Astrocyte of the hippocampus (primary cell): ENCODE results near the gene CLIC3.
A peak's percentile ranks its signal among the peaks of the same experiment; 100 is the strongest.

Experiments
- DNase-seq: peaks from one replicate; pipeline ENCODE4 v3.0.0; 2011; ENCODE audit warnings: low read depth, low spot score

The CLIC3 gene

DNA sequence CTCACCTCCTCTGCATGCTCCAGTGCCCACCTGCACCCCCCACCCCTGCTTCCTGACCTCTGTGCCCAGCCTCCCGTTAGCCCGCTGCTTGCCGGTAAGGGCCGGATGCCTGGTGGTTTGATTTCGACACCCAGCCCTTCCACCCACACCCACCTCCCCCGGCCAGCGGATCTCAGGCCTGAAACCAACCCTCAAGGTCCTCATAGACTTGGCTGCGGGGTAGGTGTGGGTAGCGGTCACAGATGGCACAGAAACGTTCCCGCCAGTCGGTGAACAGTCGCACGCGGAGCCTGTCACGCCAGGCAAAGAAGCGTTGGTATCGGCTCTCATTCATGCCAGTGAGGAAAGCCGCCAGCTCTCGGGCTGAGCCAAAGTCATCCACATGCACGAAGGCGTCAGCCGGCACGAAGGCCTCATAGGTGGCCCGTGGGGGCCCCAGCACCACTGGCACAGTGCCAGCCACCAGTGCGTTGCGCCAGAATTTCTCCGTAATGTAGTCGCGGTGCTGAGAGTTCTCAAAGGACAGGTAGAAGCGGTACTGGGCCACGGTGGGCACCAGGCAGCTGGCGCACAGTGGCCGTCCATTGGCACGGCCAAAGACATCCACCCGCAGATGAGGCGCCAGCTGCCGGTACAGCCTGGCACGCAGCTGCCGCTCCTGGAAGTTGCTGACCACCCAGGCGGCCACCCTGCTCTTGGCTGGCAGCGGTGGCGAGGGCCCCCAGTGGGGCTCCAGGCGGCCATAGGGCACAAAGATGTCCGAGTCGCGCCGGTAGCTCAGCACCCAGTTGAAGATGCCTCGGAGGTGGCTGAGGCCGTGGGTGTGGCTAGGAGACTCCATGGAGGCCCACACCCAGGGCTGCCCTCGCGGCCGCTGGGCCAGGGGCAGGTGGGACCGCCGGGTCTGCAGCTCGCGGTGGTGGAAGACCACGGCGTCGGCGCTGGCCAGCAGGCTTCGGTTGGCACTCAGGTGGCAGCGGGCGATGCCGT is 34.5 kb upstream of the CLIC3 start:
- no peak for DNase-seq

DNA sequence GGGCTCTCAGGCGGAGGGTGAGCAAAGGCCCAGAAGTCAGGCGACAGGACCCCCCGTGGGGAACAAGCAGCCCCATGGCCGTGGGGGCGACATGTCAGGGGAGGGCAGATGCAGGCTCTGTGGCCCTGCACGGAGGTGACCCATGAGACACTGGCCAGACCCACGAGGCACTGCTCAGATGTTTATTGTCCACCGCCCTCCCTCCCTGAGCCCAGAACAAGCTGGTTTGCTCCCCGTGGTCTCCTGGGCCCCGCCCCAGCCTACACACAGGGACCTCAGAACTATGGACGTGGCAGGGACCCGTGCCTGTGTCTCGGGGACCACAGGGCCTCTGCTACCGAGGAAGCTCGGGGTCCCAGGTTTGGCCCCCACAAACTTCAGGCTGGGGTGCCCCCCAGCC is 33.6 kb upstream of the CLIC3 start:
- DNase-seq, result no peak

- DNase-seq, result peak; percentile 74
Observed at GRCh38 chr9:137029058-137029936, 32.9 kb upstream of the CLIC3 start.

GRCh38 chr9:137028263-137029057 is 32.1 kb upstream of the CLIC3 start:
- DNase-seq, result peak; percentile 79

DNA sequence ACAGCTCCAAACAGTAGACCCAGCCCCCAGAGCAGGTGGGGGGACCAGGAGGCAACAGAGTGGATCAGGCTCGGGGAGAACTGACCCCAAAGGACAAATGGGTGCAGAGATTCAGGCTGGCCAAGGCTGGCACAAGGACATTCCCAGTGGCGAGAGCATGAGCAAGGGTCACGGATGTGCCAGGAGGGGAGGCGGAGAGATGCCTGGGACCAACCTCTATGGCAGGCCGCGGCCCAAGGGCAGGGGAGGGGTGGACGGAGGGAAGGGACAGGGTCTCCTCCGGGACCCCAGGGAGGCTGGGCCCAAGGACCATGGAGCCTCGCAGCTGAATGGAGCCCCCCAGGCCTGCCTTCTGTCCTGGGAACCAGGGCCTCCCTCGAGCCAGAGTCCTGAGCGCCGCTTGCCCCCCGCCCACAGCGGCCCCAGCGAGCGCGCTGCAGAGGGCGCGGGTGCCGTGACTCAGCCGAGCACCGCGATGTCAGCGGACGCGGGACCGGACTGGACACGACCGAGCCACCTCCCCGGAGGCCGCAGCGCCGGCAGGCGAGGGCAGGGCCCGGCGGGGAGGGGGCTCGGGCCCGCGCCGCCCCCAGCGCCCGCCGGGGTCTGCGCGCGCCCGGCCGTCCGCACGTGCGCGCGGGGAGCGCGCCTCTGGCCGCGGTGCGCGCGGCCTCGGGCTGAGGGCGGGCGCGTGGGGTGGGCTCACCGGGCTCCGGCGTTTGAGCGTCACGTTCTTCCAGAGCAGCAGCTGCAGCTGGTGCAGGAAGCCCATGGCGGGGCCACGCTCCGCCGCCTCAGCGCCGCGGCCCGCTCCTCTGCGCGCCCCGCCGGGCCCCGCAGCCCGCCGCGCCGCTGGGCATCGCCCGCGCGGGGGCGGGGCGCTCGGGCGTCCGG is 31.2 kb upstream of the CLIC3 start, which contains the start of gene ABCA2:
Gene ABCA2 (minus strand): TSS at position 869 of the 894 bp plus-strand sequence. CDS start 97 bp downstream, at position 772.
- peak; percentile 57 for DNase-seq

- DNase-seq, result no peak
Observed at GRCh38 chr9:137026828-137027227, 30.5 kb upstream of the CLIC3 start.

DNA sequence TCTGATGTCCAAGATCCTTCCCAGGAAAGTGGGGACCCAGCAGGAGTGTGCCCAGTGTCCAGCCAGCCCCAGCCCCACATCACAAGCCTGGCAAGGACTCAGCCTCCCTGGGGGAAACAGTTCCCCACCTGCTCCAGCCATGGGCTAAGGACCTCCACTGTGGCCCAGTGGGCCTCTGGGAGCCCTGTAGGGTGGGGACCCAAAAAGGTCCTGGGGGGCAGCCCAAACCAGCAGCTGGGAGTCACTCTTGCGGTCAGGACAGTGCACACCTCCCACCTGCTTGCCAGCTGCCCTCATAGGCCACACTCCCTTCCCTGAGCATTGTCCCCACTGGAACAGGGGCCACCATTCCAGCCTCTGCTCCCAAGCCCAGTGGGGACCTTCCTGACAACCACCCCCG is 30.0 kb upstream of the CLIC3 start:
- no peak for DNase-seq

DNA sequence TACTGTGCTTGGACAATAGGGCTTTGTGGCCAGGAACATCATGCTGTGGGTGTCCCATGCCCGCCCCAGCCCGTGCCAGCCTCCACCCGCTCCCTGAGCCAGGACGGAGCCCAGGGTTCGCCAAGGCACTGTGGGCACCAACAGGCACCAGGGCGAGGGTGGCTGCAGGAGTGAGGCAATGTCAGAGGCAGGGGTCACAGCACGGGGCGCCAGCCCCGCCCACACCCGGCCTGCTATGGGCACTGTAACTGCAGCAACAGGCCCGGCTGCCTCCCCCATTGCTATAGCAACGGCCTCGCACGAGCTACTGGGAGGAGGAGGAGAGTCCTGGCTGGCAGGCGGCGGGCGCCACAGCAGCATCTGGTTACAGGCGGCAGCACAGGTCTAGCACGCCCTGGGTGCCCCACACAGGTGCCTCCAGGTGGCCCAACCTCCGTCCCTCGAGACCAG is 29.2 kb upstream of the CLIC3 start:
- DNase-seq, result peak; percentile 65

GRCh38 chr9:137023583-137023991 is 27.2 kb upstream of the CLIC3 start:
- no peak for DNase-seq

DNA sequence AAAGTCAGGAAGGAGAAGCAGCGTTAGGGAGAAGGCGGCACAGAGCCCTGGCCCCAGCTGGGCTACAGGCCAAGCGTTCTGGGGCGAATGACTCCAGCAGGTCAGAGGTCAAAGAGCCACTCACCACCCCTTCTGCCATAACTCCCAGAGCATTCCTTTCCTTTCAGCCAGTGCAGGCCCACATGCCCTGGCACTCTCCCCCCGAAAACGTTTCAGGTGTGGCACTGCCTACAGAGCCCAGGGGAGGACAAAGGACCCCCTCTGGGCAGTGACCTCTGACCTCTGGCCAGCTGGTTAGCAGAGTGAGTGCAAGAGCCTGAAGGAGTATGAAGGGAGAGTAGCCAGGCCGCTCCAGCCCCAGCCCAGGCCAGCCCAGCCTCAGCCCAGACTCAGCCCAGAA is 26.8 kb upstream of the CLIC3 start:
- DNase-seq, result no peak

- no peak for DNase-seq
Observed at GRCh38 chr9:137022662-137023008, 26.3 kb upstream of the CLIC3 start.

DNA sequence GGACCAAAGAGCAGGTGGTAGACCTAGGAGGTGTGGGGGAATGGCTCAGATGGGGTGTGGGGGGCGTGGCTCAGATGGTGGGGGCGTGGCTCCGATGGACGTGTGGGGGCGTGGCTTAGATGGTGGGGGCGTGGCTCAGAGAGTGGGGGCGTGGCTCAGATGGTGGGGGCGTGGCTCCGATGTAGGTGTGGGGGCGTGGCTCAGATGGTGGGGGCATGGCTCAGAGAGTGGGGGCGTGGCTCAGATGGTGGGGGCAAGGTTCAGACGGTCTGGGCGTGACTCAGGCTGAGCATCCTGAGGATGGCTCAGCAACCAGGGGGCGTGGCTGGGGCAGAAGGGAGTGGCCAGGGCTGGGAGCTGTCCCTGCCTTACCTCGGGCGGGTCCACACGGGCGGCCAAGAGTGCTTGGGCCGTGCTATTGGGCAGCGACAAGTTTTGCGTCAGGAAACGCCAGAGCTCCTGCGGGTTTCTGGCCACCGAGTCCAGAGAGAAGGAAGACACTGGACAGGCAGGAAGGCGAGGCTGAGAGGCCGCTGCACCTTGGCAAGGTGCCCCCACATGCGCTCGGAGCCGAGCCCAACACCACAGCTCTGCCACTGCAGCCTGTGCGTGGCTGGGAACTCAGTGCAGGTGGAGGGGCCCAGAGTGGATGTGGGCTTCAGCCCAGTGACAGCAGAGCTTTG is 25.8 kb upstream of the CLIC3 start:
- DNase-seq, result no peak

GRCh38 chr9:137021568-137021978 is 25.2 kb upstream of the CLIC3 start:
- no peak for DNase-seq

DNA sequence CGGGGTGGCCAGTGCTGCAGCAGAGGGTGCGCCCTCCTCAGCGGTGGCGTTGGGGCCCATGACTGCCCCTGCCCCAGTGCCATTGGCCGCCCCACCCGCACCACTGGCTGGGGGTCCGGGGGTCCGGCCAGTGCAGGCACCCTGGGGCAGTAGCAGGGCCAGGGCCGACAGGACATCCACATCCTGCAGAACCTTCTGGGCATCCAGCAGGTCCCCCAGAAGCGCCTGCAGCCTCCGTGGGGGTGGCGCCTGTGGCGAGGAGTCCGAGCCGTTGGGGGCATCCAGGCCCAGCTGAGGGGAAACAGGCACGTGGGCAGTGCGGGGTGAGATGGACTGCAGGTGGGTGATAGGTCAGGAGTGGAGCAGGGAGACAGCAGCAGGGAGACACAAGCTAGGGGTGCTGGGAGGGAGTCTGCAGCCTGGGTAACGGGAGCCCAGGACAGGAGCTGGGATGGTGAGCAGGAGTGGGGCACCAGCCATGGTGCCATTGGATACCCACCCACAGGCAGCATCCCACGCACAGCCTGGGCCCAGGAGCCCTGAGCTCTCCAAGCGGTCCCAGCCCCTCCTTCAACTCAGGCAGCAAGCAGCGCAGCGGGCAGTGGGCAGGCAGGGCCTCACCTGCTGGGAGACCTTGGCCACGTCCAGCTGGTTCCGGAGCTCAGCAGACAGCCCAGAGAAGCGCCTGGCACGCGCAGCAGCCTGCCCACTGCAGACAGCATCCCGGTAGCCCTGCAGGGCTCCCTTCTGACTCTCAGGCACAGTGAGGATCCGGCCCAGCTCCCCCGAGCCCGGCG is 24.6 kb upstream of the CLIC3 start:
- DNase-seq, result no peak

DNA sequence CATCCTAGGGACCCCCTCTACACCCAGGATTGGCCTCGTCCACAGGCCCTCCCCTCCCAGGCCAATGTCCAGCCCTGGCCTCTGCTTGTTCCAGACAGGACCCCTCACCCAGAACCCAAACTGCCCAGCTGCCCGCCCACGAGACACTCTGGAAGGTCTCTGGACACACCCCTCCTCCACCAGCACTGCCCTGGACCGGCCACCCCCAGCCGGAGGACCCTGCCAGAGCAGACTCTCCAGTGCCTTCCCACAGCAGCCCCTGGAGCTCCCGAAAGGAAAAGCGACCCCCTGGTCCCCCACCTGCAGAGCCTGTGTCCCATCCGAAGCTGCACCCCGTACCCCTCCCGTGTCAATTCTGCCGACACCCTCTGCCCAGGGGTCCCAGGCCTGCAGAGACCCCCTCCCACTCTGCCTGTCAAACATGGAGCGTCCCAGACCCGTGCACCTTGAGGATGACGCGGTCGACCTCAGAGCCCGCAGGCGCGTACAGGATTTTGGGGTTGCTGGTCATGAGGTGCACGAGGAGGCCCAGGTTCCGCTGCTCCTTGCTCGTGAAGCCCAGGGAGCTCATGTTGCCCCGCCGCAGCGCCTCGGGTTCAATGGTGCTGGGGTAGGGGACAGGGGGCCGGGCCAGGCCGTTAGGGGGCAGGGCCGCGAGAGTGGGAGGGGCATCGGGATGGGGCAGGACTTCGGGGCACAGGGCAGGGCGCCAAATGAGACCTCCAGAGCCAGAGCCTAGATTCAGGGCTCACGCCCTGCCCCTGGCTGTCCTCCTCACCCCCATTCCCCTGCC is 23.7 kb upstream of the CLIC3 start:
- DNase-seq, result no peak

DNA sequence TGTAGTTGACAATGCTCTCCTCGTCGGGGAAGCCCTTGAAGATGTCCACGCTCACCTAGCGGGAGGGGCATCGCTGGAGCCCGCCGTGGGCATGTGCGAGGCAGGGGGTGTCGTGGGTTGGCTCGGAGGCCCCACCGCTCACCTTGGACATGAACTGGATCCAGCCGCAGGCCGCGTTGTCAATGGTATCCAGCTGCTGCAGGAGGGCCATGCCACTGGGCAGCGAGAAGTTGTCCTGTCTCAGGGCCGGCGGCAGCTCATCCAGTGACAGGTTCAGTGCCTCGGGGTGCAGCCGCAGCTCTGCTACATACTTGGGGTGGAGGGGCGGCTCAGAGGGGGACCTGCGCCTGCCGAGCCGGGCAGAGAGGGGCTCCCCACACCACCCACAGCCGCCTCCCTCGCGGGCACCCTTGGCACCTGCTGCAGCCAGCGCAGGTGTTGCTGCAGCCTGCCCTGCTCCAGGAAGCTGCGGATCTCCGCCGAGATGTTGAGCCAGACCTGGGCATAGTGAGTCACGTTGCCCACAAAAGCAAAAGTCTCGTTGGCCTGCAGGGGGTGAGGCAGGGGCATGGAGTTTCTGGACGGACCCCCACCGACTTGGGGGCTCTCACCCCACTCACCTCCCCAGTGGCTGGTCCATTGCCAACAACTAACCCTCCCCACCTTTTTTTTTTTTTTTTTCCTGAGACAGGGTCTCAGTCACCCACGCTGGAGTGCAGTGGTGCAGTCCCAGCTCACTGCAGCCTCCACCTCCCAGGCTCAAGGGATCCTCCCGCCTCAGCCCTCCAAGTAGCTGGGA is 22.6 kb upstream of the CLIC3 start:
- no peak for DNase-seq

- DNase-seq, result no peak
Observed at GRCh38 chr9:137017791-137018497, 21.6 kb upstream of the CLIC3 start.
